H1 (cell line): Measurements from ENCODE around the gene FANCE. TPM values are rescaled to one million over a fixed set of nuclear protein-coding genes. Genes with fewer than 3 reads are reported as not detected.

ENCODE experiments used
- CTCF ChIA-PET: fragments of 300-600 bp; sonication (Branson Sonifier 250); formaldehyde crosslinking; loops from one replicate; lab custom pipeline; 2021; ENCODE audit not compliant: partially characterized antibody; lab: Charles Lee
- POLR2A ChIA-PET: fragments of 300-600 bp; sonication (Branson Sonifier 250); formaldehyde crosslinking; loops from one replicate; lab custom pipeline; 2021; ENCODE audit warnings: inconsistent platforms; ENCODE audit not compliant: partially characterized antibody; lab: Charles Lee
- DNase-seq, 2 experiments: peaks; one replicate each; pipeline versions ENCODE4 v3.0.0 to v3.0.0-alpha.2; 2010 to 2022; ENCODE audit warnings: low spot score in 2 of 2, low read depth in 1 of 2, mixed read lengths in 1 of 2
- FAIRE-seq: peaks from 2 replicates; lab custom pipeline; 2011; peaks lifted over from hg19 to GRCh38; lab: Jason Lieb, UNC
- H2AFZ ChIP-seq: 2 replicates; pipeline ENCODE4 v1.8.1; 2012; ENCODE audit warnings: low read length, inconsistent platforms
- H2AK5ac ChIP-seq: 2 replicates; pipeline ENCODE4 v1.6.1; 2013; ENCODE audit warnings: low read depth, low read length
- H2BK120ac ChIP-seq: replicated peaks from 2 replicates; pipeline ENCODE3; 2013; ENCODE audit warnings: low read depth, low read length, inconsistent platforms
- H2BK12ac ChIP-seq: 2 replicates; pipeline ENCODE4 v1.6.1; 2013; ENCODE audit warnings: low read depth, low read length
- H2BK15ac ChIP-seq: 2 replicates; pipeline ENCODE4 v1.6.1; 2013; ENCODE audit warnings: low read length
- H2BK20ac ChIP-seq: 2 replicates; pipeline ENCODE4 v1.6.1; 2013; ENCODE audit warnings: low read length
- H2BK5ac ChIP-seq: 2 replicates; pipeline ENCODE4 v1.6.1; 2013; ENCODE audit warnings: low read depth, low read length
- H3K14ac ChIP-seq: 2 replicates; pipeline ENCODE4 v1.6.1; 2013; ENCODE audit warnings: inconsistent platforms; ENCODE audit not compliant: insufficient read length
- H3K18ac ChIP-seq: 2 replicates; pipeline ENCODE4 v1.6.1; 2013; ENCODE audit warnings: low read length; ENCODE audit errors: extremely low read depth
- H3K23ac ChIP-seq: 2 replicates; pipeline ENCODE4 v1.6.1; 2013; ENCODE audit warnings: inconsistent platforms; ENCODE audit not compliant: insufficient read length
- H3K23me2 ChIP-seq: 2 replicates; pipeline ENCODE4 v1.6.1; 2013; ENCODE audit warnings: low read depth, low read length
- H3K27ac ChIP-seq: 2 replicates; pipeline ENCODE4 v1.6.1; 2011; ENCODE audit warnings: low read depth, low read length, inconsistent platforms
- H3K27me3 ChIP-seq, 4 experiments: replicated peaks in 1 of 4; 1 replicate in 1 of 4; 2 replicates in 3 of 4; pipeline versions ENCODE4 v1.6.1 to v1.8.1; 2011 to 2013; ENCODE audit warnings: low read length in 3 of 4, mild to moderate bottlenecking in 3 of 4, inconsistent platforms in 2 of 4, mixed read lengths in 2 of 4, moderate library complexity in 1 of 4; ENCODE audit not compliant: control insufficient read depth in 3 of 4, insufficient read depth in 3 of 4; ENCODE audit errors: extremely low read depth in 1 of 4
- H3K36me3 ChIP-seq, 4 experiments: 2 replicates each; pipeline versions ENCODE4 v1.6.1 to v1.8.1; 2011 to 2013; ENCODE audit warnings: mild to moderate bottlenecking in 4 of 4, low read length in 3 of 4, moderate library complexity in 2 of 4, control low read depth in 1 of 4, inconsistent platforms in 1 of 4; ENCODE audit not compliant: insufficient read depth in 4 of 4, control insufficient read depth in 2 of 4
- H3K4ac ChIP-seq: replicated peaks from 2 replicates; pipeline ENCODE3; 2013; ENCODE audit warnings: low read length, low read depth, mixed read lengths, inconsistent platforms; ENCODE audit not compliant: insufficient read length
- H3K4me1 ChIP-seq, 4 experiments: replicated peaks in 1 of 4; 1 replicate in 1 of 4; 2 replicates in 3 of 4; pipeline versions ENCODE4 v1.6.1 to v1.8.1; 2011 to 2013; ENCODE audit warnings: low read length in 3 of 4, inconsistent platforms in 2 of 4, mixed read lengths in 1 of 4; ENCODE audit not compliant: insufficient read depth in 4 of 4, control insufficient read depth in 3 of 4
- H3K4me2 ChIP-seq, 2 experiments: 2 replicates each; pipeline versions ENCODE4 v1.6.1 to v1.8.1; 2011 to 2013; ENCODE audit warnings: low read depth in 2 of 2, low read length in 2 of 2, control low read depth in 1 of 2, inconsistent platforms in 1 of 2, mild to moderate bottlenecking in 1 of 2; ENCODE audit not compliant: insufficient read depth in 1 of 2
- H3K4me3 ChIP-seq, 4 experiments: fragments of 200-600, 300-600 bp in 1 of 4; sonication (generic), shearing (Covaris generic), sonication (Bioruptor Twin) in 1 of 4; 2 replicates each; pipeline versions ENCODE4 v1.5.1 to v1.8.1; 2011 to 2016; ENCODE audit warnings: low read length in 4 of 4, low read depth in 3 of 4, control low read depth in 2 of 4, inconsistent platforms in 2 of 4, mild to moderate bottlenecking in 2 of 4, mixed read lengths in 1 of 4, moderate library complexity in 1 of 4; ENCODE audit not compliant: insufficient read depth in 2 of 4; ENCODE audit errors: extremely low read depth in 1 of 4
- H3K56ac ChIP-seq: replicated peaks from 2 replicates; pipeline ENCODE3; 2013; ENCODE audit warnings: low read depth, mild to moderate bottlenecking, mixed read lengths, low read length, inconsistent platforms; ENCODE audit not compliant: insufficient read length
- H3K79me1 ChIP-seq: 2 replicates; pipeline ENCODE4 v1.6.1; 2013; ENCODE audit warnings: low read depth, low read length, control low read depth
- H3K79me2 ChIP-seq, 2 experiments: 2 replicates each; pipeline versions ENCODE4 v1.6.1 to v1.8.1; 2012 to 2013; ENCODE audit warnings: low read length in 2 of 2, mild to moderate bottlenecking in 2 of 2, inconsistent platforms in 1 of 2; ENCODE audit not compliant: insufficient read depth in 2 of 2, control insufficient read depth in 1 of 2
- H3K9ac ChIP-seq, 4 experiments: replicated peaks in 1 of 4; 1 replicate in 1 of 4; 2 replicates in 3 of 4; pipeline versions ENCODE4 v1.6.1 to v1.8.1; 2011 to 2013; ENCODE audit warnings: low read depth in 3 of 4, low read length in 3 of 4, control low read depth in 2 of 4, mild to moderate bottlenecking in 2 of 4, moderate library complexity in 2 of 4, inconsistent platforms in 1 of 4; ENCODE audit errors: extremely low read depth in 1 of 4
- H3K9me3 ChIP-seq, 2 experiments: 2 replicates each; pipeline versions ENCODE4 v1.6.1 to v1.8.1; 2012 to 2013; ENCODE audit warnings: mild to moderate bottlenecking in 2 of 2, moderate library complexity in 2 of 2, control low read depth in 1 of 2, inconsistent platforms in 1 of 2, low read depth in 1 of 2, low read length in 1 of 2, mixed read lengths in 1 of 2; ENCODE audit not compliant: insufficient read depth in 2 of 2
- H4K20me1 ChIP-seq, 2 experiments: replicated peaks in 1 of 2; 2 replicates each; pipeline versions ENCODE3 to v1.8.1; 2011 to 2013; ENCODE audit warnings: inconsistent platforms in 2 of 2, low read length in 2 of 2, mild to moderate bottlenecking in 1 of 2; ENCODE audit not compliant: insufficient read depth in 2 of 2, control insufficient read depth in 1 of 2
- H4K5ac ChIP-seq: 2 replicates; pipeline ENCODE4 v1.6.1; 2013; ENCODE audit warnings: low read length, low read depth, mixed read lengths, inconsistent platforms; ENCODE audit not compliant: insufficient read length
- H4K8ac ChIP-seq: 2 replicates; pipeline ENCODE4 v1.8.0; 2013; ENCODE audit warnings: mild to moderate bottlenecking, moderate library complexity, low read length, inconsistent platforms; ENCODE audit not compliant: insufficient read depth; ENCODE audit errors: extremely low read depth
- H4K91ac ChIP-seq: replicated peaks from 2 replicates; pipeline ENCODE3; 2013; ENCODE audit warnings: low read length, mixed read lengths, inconsistent platforms; ENCODE audit not compliant: insufficient read length
- HDAC2 ChIP-seq, 2 experiments: fragments of 300-600 bp in 1 of 2; sonication (generic) in 1 of 2; IDR thresholded peaks; 2 replicates each; pipeline ENCODE4 v1.6.1; 2011 to 2012; ENCODE audit warnings: low read depth in 2 of 2, low read length in 2 of 2, mild to moderate bottlenecking in 2 of 2, moderate library complexity in 2 of 2, borderline replicate concordance in 1 of 2, inconsistent platforms in 1 of 2
- MAX ChIP-seq: IDR thresholded peaks from 2 replicates; pipeline ENCODE4 v1.6.1; 2012; ENCODE audit warnings: inconsistent platforms
- POLR2A ChIP-seq, 2 experiments: IDR thresholded peaks; 1 replicate in 1 of 2; 2 replicates in 1 of 2; pipeline ENCODE4 v1.6.1; 2011; ENCODE audit warnings: low read depth in 2 of 2, low read length in 2 of 2, mild to moderate bottlenecking in 2 of 2; ENCODE audit errors: control extremely low read depth in 1 of 2
- RFX5 ChIP-seq: IDR thresholded peaks from 2 replicates; pipeline ENCODE4 v1.6.1; 2011; ENCODE audit warnings: low read depth, low read length, improper control_type of control experiment, borderline replicate concordance
- WGBS, 2 experiments: shearing (Covaris generic) in 1 of 2; methylation state at CpG; one replicate each; pipeline versions ENCODE4 v1.1.6 to v1.1.7; 2013 to 2015; ENCODE audit warnings: low lambda C conversion rate in 2 of 2, mixed read lengths in 2 of 2, inconsistent platforms in 1 of 2, low coverage in 1 of 2, missing lambda C conversion rate in 1 of 2; ENCODE audit not compliant: insufficient replicate concordance in 2 of 2, insufficient coverage in 1 of 2, insufficient read length in 1 of 2; ENCODE audit errors: extremely low coverage in 1 of 2, missing lambda C conversion rate in 1 of 2; 5-methylcytosine and 5-hydroxymethylcytosine counted together
- polyA plus RNA-seq, 7 experiments: library from polyadenylated mRNA; depleted of rRNA in 3 of 7; stranded (reverse) in 5 of 7; unstranded in 2 of 7; fragments of >200 nt in 5 of 7; fragments of 200-250 nt in 2 of 7; gene quantifications; 1 replicate in 5 of 7; 2 replicates in 1 of 7; 4 replicates in 1 of 7; pipeline versions ENCODE4 v1.2.1 to v1.2.3, GENCODE V29; 2011 to 2013; ENCODE audit warnings: missing spikeins in 2 of 7, mixed read lengths in 2 of 7
- total RNA-seq: library from RNA; stranded (reverse); fragmentation: NEBNext Ultra II Directional; extraction: Animal tissue kit (Norgen Biotek cat#: 25700); gene quantifications from 2 replicates; pipeline ENCODE4 v1.2.1, GENCODE V29; 2021

The FANCE gene
- total and polyA plus RNA-seq, 2 of the 8 experiments (the other 6 are each of a cell fraction or from before 2014, with no cell fraction given), result 16.1 to 17.0 TPM

- Histone ChIP-seq H3K14ac (no peak overlapping the region), H2BK120ac (no peak overlapping the region), H3K4me1 (peaks cover 8 to 28% (median 23%) of the 10 kb centered on the region in 4 experiments), H2BK15ac (peak overlapping the region; percentile 92), H3K23me2 (peaks cover 6% of the 10 kb centered on the region; the same call in 1 of the 2 replicates), H3K79me2 (peaks cover 0 to 23% of the 10 kb centered on the region in 2 experiments; a peak in 2 of 4 replicates), H2BK5ac (peak overlapping the region; percentile 58; the same call in 1 of the 2 replicates), H4K20me1 (peaks cover 12 to 14% of the 10 kb centered on the region in 2 experiments), H2BK12ac (peak overlapping the region; percentile 82), H3K4me2 (peak overlapping the region; percentile 83 to 86), H3K4ac (peak overlapping the region; percentile 63), H2AFZ (no peak overlapping the region), H3K36me3 (no peaks in the 10 kb centered on the region), H2AK5ac (peak overlapping the region; percentile 11; the same call in 1 of the 2 replicates), H3K18ac (peak overlapping the region; percentile 96), H3K4me3 (peak overlapping the region; percentile 46 to 92 (median 64)), H3K9me3 (no peaks in the 10 kb centered on the region), H3K27me3 (peaks cover 0 to 13% (median 6%) of the 10 kb centered on the region in 4 experiments; a peak in 4 of 7 replicates), H4K8ac (peak overlapping the region; percentile 94; the same call in 1 of the 2 replicates), H4K91ac (peak overlapping the region; percentile 49), H3K79me1 (peaks cover 10% of the 10 kb centered on the region; the same call in 1 of the 2 replicates), H3K27ac (peak overlapping the region; percentile 53), H3K9ac (peak overlapping the region in 2 of 4 experiments; percentile 60 to 76; a peak in 5 of 7 replicates), H3K23ac (no peak overlapping the region), H3K56ac (no peak overlapping the region), H4K5ac (no peak overlapping the region), H2BK20ac (no peak overlapping the region)
- DNase-seq, result no peak
- POLR2A ChIA-PET, result interaction anchor here (0.9 to 37.6 kb wide), 13 partner anchors 10 to 529 kb away, joined by 3 to 1319 read pairs (median 4); partner anchors contain the start of genes FANCE, MAPK14 and RPL10A
- CTCF ChIA-PET, result interaction anchor here (0.6 to 1.2 kb wide), 9 partner anchors 9 to 77 kb away, joined by 3 to 7 read pairs (median 3); no protein-coding TSS in a partner anchor
- WGBS, 2 experiments, result 36% methylated on average over 7 of the region's 14 CpGs; no CpG with 5 or more reads in 1 of the 2 experiments
- FAIRE-seq, result no peak
- TF ChIP-seq RFX5 (no peak), MAX (peak; percentile 88), POLR2A (IDR thresholded peaks at IDR 0.05; ENCODE audit: control extremely low read depth in 1 of 2, low read depth in 2 of 2, low read length in 2 of 2) (no peak; a peak in 1 of 3 replicates), HDAC2 (IDR thresholded peaks at IDR 0.05; ENCODE audit: borderline replicate concordance in 1 of 2, low read depth in 2 of 2, low read length in 2 of 2) (no peak)
Measured at GRCh38 chr6:35498422-35499067, 46.4 kb downstream of the FANCE start.
